Breast epithelium (tissue), 3 donors: ENCODE data around the gene LZTFL1.

Source experiments
- CTCF ChIP-seq, 3 donors: fragments of 450-650 bp; IDR thresholded peaks; one replicate each; pipeline ENCODE4 v1.5.1; 2016 to 2017; ENCODE audit warnings: antibody characterized with exemption in 3 of 3, mild to moderate bottlenecking in 3 of 3, moderate library complexity in 3 of 3
- POLR2A ChIP-seq: fragments of 450-650 bp; IDR thresholded peaks from one replicate; pipeline ENCODE4 v1.6.1; 2016; ENCODE audit warnings: antibody characterized with exemption, mild to moderate bottlenecking, moderate library complexity

GRCh38 chr3:45775571-45776300 is 66.2 kb downstream of the LZTFL1 start:
- TF ChIP-seq CTCF (IDR thresholded peaks at IDR 0.05): no peak
- no peak for TF ChIP-seq POLR2A
